ENCODE data around the gene UPP2. TPM values are rescaled to one million over a fixed set of nuclear protein-coding genes. Genes with fewer than 3 reads are reported as not detected.

UPP2 gene
- total and polyA plus RNA-seq, 4 donors: 0.51 to 9.0 (median 1.3) TPM

DNA sequence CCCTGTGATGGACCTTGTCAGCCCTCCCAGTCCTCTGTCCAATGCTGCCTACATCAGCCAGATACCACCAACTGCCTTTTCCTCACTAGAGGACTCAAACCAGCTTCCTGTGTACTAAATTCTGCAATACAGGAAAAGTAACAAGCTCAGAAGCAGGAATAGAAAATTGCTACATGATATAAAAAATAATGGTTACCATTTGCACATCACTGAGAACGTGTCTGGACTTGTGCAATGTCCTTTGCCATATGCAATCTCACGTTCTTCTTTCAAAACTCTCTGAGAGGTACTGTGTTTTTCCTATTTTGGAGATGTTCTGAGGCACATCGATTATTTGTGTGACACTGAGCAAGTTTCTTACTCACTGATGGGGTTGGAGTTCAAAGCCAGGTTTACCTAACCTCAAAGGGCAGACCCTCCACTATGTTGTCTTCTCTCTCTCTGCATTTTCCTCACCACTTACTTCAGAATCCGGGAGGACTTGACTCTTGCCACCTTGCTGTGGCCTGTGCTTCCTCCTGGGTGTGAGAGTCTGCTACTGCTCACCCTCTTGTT, 12.1 kb downstream of the UPP2 start (continued):
- TF ChIP-seq, protein P1, sequence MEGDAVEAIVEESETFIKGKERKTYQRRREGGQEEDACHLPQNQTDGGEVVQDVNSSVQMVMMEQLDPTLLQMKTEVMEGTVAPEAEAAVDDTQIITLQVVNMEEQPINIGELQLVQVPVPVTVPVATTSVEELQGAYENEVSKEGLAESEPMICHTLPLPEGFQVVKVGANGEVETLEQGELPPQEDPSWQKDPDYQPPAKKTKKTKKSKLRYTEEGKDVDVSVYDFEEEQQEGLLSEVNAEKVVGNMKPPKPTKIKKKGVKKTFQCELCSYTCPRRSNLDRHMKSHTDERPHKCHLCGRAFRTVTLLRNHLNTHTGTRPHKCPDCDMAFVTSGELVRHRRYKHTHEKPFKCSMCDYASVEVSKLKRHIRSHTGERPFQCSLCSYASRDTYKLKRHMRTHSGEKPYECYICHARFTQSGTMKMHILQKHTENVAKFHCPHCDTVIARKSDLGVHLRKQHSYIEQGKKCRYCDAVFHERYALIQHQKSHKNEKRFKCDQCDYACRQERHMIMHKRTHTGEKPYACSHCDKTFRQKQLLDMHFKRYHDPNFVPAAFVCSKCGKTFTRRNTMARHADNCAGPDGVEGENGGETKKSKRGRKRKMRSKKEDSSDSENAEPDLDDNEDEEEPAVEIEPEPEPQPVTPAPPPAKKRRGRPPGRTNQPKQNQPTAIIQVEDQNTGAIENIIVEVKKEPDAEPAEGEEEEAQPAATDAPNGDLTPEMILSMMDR (IDR thresholded peaks at IDR 0.05; ENCODE audit: low read depth, low read length, missing input control): no peak
- TF ChIP-seq SP1 (IDR thresholded peaks at IDR 0.05): peak; percentile 22
- TF ChIP-seq, protein P2, sequence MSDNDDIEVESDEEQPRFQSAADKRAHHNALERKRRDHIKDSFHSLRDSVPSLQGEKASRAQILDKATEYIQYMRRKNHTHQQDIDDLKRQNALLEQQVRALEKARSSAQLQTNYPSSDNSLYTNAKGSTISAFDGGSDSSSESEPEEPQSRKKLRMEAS (IDR thresholded peaks at IDR 0.05): no peak

DNA sequence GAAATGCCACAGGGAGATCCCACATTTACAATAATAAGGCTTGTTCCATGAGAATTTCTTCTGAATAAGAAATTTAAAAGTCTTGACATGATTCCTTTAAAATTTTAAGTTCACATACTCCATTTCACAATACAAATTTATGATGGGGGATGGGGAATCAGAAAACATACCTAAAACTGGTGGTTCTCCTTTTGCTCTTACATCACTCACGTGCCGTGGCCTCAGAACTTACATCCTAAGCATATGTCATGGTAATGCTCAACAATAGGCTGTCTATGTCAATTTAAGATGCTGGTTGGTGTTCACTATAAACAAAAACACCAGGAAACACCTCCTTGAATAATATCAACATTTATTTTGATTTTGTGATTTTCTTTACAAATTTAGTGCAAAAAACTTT, 12.8 kb downstream of the UPP2 start:
- no peaks in the 10 kb centered on the region for H3K36me3 ChIP-seq (ENCODE audit: control insufficient read depth in 4 of 4, insufficient read depth in 3 of 4, low read depth in 1 of 4, low read length in 3 of 4)
- DNase-seq (ENCODE audit: low spot score): no peak
- 66% methylated on average over 2 of the region's 2 CpGs for WGBS
- H3K9ac ChIP-seq (ENCODE audit: low read depth in 1 of 2, low read length in 2 of 2): no peak overlapping the region
- no peaks in the 10 kb centered on the region for H3K27me3 ChIP-seq (ENCODE audit: control insufficient read depth in 4 of 4, insufficient read depth in 4 of 4, low read length in 3 of 4)
- peak overlapping the region in 1 of 2 donors; percentile 29 for H3K27ac ChIP-seq (ENCODE audit: low read depth in 1 of 2, low read length in 2 of 2)
- peaks cover 0 to 6% (median 0%) of the 10 kb centered on the region in 4 donors for H3K4me1 ChIP-seq (ENCODE audit: control insufficient read depth in 4 of 4, insufficient read depth in 4 of 4, low read length in 3 of 4)
- no peak for TF ChIP-seq NR2F2 (IDR thresholded peaks at IDR 0.05)
- TF ChIP-seq, protein P1 (IDR thresholded peaks at IDR 0.05; ENCODE audit: low read depth, low read length, missing input control): no peak
- no peak for TF ChIP-seq TAF1 (conservative IDR thresholded peaks at IDR 0.05)
- no peak for TF ChIP-seq YY1 (IDR thresholded peaks at IDR 0.05)
- H3K4me3 ChIP-seq (ENCODE audit: low read depth in 1 of 3, low read length in 3 of 3): no peak overlapping the region
- H3K9me3 ChIP-seq (ENCODE audit: control insufficient read depth in 4 of 4, low read length in 3 of 4): no peaks in the 10 kb centered on the region

DNA sequence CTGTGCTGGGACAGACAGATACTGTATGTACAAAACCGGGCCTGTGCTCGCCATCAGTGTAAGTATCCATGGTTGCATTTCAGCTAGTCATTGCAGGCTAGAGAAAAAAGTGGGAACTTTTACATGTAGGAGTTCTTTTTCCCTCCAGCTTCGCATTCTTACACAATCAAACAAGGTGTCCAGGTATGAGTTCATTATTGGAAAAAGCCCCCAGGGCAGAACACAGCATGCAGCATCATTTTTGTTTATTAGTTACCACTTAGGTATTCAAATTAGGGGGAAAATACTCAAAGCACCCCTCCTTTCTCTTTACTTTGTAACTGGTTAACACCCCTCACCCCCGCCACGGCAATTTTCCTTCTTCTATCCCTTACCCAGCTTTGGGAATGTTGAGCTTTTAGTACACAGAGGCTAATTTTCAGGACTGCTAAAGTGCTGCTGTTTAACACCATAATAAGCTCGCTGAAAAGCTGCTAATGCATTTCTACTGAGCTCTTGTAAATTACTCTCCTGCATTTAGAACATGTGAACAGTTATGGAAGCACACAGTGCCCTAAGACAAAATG, 13.6 kb downstream of the UPP2 start:
- DNase-seq (ENCODE audit: low spot score): no peak
- no peaks in the 10 kb centered on the region for H3K9me3 ChIP-seq (ENCODE audit: control insufficient read depth in 4 of 4, low read length in 3 of 4)
- H3K36me3 ChIP-seq (ENCODE audit: control insufficient read depth in 4 of 4, insufficient read depth in 3 of 4, low read depth in 1 of 4, low read length in 3 of 4): no peaks in the 10 kb centered on the region
- no peak overlapping the region for H3K9ac ChIP-seq (ENCODE audit: low read depth in 1 of 2, low read length in 2 of 2)
- H3K27me3 ChIP-seq (ENCODE audit: control insufficient read depth in 4 of 4, insufficient read depth in 4 of 4, low read length in 3 of 4): no peaks in the 10 kb centered on the region
- 88% methylated on average over 6 of the region's 6 CpGs for WGBS
- H3K4me1 ChIP-seq (ENCODE audit: control insufficient read depth in 4 of 4, insufficient read depth in 4 of 4, low read length in 3 of 4): peaks cover 0 to 6% (median 0%) of the 10 kb centered on the region in 4 donors
- no peak overlapping the region for H3K4me3 ChIP-seq (ENCODE audit: low read depth in 1 of 3, low read length in 3 of 3)
- no peak overlapping the region for H3K27ac ChIP-seq (ENCODE audit: low read depth in 1 of 2, low read length in 2 of 2)
- TF ChIP-seq, protein P3, sequence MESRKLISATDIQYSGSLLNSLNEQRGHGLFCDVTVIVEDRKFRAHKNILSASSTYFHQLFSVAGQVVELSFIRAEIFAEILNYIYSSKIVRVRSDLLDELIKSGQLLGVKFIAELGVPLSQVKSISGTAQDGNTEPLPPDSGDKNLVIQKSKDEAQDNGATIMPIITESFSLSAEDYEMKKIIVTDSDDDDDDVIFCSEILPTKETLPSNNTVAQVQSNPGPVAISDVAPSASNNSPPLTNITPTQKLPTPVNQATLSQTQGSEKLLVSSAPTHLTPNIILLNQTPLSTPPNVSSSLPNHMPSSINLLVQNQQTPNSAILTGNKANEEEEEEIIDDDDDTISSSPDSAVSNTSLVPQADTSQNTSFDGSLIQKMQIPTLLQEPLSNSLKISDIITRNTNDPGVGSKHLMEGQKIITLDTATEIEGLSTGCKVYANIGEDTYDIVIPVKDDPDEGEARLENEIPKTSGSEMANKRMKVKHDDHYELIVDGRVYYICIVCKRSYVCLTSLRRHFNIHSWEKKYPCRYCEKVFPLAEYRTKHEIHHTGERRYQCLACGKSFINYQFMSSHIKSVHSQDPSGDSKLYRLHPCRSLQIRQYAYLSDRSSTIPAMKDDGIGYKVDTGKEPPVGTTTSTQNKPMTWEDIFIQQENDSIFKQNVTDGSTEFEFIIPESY (IDR thresholded peaks at IDR 0.05): no peak
- TF ChIP-seq, protein P1 (IDR thresholded peaks at IDR 0.05; ENCODE audit: low read depth, low read length, missing input control): no peak
- TF ChIP-seq JUND (IDR thresholded peaks at IDR 0.05) (no peak), SP1 (IDR thresholded peaks at IDR 0.05) (no peak), RXRA (IDR thresholded peaks at IDR 0.05) (no peak), FOXA2 (IDR thresholded peaks at IDR 0.05) (no peak), EGR1 (IDR thresholded peaks at IDR 0.05; ENCODE audit: low read depth in 2 of 2) (no peak), NR2F2 (IDR thresholded peaks at IDR 0.05) (no peak), RAD21 (IDR thresholded peaks at IDR 0.05) (no peak), HNF4G (IDR thresholded peaks at IDR 0.05) (no peak), FOXA1 (IDR thresholded peaks at IDR 0.05) (no peak), TAF1 (conservative IDR thresholded peaks at IDR 0.05) (no peak), HNF4A (conservative IDR thresholded peaks at IDR 0.05) (no peak), YY1 (IDR thresholded peaks at IDR 0.05) (no peak), GABPA (IDR thresholded peaks at IDR 0.05 in 1 of 2, conservative IDR thresholded peaks at IDR 0.05 in 1 of 2) (no peak)
- TF ChIP-seq, protein P2 (IDR thresholded peaks at IDR 0.05): no peak
- TF ChIP-seq, protein P4, sequence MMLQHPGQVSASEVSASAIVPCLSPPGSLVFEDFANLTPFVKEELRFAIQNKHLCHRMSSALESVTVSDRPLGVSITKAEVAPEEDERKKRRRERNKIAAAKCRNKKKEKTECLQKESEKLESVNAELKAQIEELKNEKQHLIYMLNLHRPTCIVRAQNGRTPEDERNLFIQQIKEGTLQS (IDR thresholded peaks at IDR 0.05): no peak
